ENCODE data around the gene ARV1. TPM values are rescaled to one million over a fixed set of nuclear protein-coding genes. Genes with fewer than 3 reads are reported as not detected.

Gene ARV1
- total RNA-seq, 1 donor from 2014 or later = 8.3 TPM

DNA sequence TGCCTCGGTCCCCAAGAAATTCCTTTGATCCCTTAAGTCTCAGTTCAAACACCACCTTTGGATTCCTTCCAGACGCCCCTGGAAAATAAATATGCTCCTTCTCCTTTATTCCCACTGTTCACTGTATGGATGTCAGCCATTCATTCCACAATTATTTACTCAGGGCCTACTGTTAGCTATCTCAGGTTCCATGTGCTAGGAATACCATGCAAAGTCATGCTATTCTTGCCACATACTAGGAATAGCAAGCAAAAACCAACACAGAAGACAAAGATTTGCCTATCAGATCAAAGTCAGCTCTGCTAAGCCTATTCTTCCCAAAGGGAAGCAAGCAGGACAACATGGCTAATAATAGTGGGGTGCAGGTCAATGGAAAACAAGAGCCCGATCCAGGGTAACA, 30.0 kb upstream of the ARV1 start:
- TF ChIP-seq, protein P1, sequence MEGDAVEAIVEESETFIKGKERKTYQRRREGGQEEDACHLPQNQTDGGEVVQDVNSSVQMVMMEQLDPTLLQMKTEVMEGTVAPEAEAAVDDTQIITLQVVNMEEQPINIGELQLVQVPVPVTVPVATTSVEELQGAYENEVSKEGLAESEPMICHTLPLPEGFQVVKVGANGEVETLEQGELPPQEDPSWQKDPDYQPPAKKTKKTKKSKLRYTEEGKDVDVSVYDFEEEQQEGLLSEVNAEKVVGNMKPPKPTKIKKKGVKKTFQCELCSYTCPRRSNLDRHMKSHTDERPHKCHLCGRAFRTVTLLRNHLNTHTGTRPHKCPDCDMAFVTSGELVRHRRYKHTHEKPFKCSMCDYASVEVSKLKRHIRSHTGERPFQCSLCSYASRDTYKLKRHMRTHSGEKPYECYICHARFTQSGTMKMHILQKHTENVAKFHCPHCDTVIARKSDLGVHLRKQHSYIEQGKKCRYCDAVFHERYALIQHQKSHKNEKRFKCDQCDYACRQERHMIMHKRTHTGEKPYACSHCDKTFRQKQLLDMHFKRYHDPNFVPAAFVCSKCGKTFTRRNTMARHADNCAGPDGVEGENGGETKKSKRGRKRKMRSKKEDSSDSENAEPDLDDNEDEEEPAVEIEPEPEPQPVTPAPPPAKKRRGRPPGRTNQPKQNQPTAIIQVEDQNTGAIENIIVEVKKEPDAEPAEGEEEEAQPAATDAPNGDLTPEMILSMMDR (IDR thresholded peaks at IDR 0.05; ENCODE audit: unreplicated experiment) = no peak

DNA sequence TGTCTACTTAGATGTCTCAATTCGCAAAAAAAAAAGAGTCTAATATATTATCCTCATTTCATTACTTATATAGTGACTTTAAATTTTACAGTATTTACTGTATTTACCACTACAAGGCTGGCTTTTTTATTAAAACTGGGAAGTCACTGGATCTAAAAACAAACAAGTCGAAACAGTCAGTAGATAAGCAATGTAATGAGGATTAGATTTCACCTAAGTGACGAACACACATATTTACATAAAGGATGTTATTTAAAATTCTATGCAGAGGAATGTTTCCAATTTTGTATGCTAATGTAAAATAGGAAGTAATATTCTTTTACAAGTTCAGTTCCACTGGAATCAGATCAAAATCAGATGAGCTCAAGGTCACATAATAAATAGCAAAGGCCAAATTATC, 28.5 kb upstream of the ARV1 start:
- Mint-ChIP-seq H3K36me3 (ENCODE audit: low read depth, unreplicated experiment) (peaks cover 4% of the 10 kb centered on the region), H3K9me3 (ENCODE audit: unreplicated experiment) (no peaks in the 10 kb centered on the region)

More for the DNA sequence above, 30.0 kb upstream of the ARV1 start:
- no peaks in the 10 kb centered on the region for H3K27me3 Mint-ChIP-seq (ENCODE audit: unreplicated experiment)
- H3K36me3 Mint-ChIP-seq (ENCODE audit: low read depth, unreplicated experiment) = peaks cover 10% of the 10 kb centered on the region
- no peak for DNase-seq (ENCODE audit: low spot score)
- no peak overlapping the region for H3K27ac Mint-ChIP-seq (ENCODE audit: unreplicated experiment)
- H3K9me3 Mint-ChIP-seq (ENCODE audit: unreplicated experiment) = no peaks in the 10 kb centered on the region
- H3K4me3 Mint-ChIP-seq (ENCODE audit: unreplicated experiment) = no peak overlapping the region
- H3K4me1 Mint-ChIP-seq (ENCODE audit: unreplicated experiment) = no peaks in the 10 kb centered on the region

DNA sequence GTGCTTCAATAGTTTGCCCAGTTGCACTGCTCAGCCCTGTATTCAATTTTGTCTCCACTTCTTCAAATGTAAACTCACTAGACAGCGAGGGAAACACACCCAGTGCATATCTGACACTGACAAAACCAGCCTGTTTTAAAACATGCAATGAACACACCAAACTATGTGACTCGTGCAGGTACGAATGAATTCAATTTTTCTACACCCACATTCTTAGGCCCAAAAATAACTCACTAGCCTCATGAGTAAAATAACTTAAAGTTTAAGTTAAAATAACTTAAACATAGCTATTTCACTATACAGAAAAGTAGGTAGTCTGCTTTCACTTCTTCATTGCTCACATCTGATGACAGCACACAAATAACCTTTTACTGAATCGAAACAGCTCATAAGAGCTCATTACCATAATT, 21.3 kb upstream of the ARV1 start:
- Mint-ChIP-seq H3K9me3 (ENCODE audit: unreplicated experiment) (no peaks in the 10 kb centered on the region), H3K27ac (ENCODE audit: unreplicated experiment) (no peak overlapping the region), H3K4me3 (ENCODE audit: unreplicated experiment) (no peak overlapping the region), H3K4me1 (ENCODE audit: unreplicated experiment) (no peaks in the 10 kb centered on the region), H3K27me3 (ENCODE audit: unreplicated experiment) (peaks cover 3% of the 10 kb centered on the region), H3K36me3 (ENCODE audit: low read depth, unreplicated experiment) (peaks cover 12% of the 10 kb centered on the region)
- TF ChIP-seq, protein P1 (IDR thresholded peaks at IDR 0.05; ENCODE audit: unreplicated experiment) = no peak
- DNase-seq (ENCODE audit: low spot score) = no peak

More for the DNA sequence above, 28.5 kb upstream of the ARV1 start:
- H3K4me3 Mint-ChIP-seq (ENCODE audit: unreplicated experiment) = no peak overlapping the region
- no peaks in the 10 kb centered on the region for H3K4me1 Mint-ChIP-seq (ENCODE audit: unreplicated experiment)
- no peak overlapping the region for H3K27ac Mint-ChIP-seq (ENCODE audit: unreplicated experiment)
- H3K27me3 Mint-ChIP-seq (ENCODE audit: unreplicated experiment) = no peaks in the 10 kb centered on the region
- DNase-seq (ENCODE audit: low spot score) = no peak
- TF ChIP-seq, protein P1 (IDR thresholded peaks at IDR 0.05; ENCODE audit: unreplicated experiment) = no peak

DNA sequence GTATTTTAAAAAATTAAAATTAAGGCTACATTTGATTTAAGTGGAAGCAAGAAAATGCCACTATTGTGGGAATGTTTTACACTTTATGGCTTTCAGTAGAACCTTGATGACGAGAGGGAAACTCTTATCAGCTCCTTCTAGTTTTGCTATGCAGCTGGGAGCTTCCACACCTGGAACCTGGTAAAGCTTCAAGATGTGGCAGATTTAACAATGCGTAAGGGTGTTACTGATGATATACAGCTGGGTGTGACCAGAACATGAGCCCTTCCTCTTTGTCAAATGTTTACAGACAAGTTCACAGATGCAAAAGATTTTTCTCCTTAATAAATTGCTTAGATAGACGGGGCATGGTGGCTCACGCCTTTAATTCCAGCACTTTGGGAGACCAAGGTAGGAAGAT, 20.5 kb upstream of the ARV1 start:
- Mint-ChIP-seq H3K27me3 (ENCODE audit: unreplicated experiment) (peaks cover 3% of the 10 kb centered on the region), H3K9me3 (ENCODE audit: unreplicated experiment) (no peaks in the 10 kb centered on the region), H3K4me1 (ENCODE audit: unreplicated experiment) (no peaks in the 10 kb centered on the region), H3K27ac (ENCODE audit: unreplicated experiment) (no peak overlapping the region), H3K4me3 (ENCODE audit: unreplicated experiment) (no peak overlapping the region), H3K36me3 (ENCODE audit: low read depth, unreplicated experiment) (peaks cover 12% of the 10 kb centered on the region)
- DNase-seq (ENCODE audit: low spot score) = no peak
- TF ChIP-seq, protein P1 (IDR thresholded peaks at IDR 0.05; ENCODE audit: unreplicated experiment) = no peak

DNA sequence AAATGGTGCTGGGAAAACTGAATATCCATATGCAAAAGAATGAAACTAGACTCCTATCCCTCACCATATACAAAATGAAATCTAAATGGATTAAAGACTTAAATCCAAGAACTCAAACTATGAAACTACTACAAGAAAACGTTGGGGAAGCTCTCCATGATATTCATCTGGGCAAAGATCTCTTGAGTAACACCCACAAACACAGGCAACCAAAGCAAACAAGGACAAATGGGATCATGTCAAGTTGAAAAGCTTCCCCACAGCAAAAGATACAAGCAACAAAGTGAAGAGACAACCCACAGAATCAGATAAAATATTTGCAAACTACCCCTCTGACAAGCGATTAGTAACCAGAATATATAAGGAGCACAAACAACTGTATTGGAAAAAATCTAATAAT, 14.0 kb upstream of the ARV1 start:
- Mint-ChIP-seq H3K4me1 (ENCODE audit: unreplicated experiment) (no peaks in the 10 kb centered on the region), H3K27ac (ENCODE audit: unreplicated experiment) (no peak overlapping the region), H3K36me3 (ENCODE audit: low read depth, unreplicated experiment) (no peaks in the 10 kb centered on the region), H3K4me3 (ENCODE audit: unreplicated experiment) (no peak overlapping the region), H3K9me3 (ENCODE audit: unreplicated experiment) (no peaks in the 10 kb centered on the region), H3K27me3 (ENCODE audit: unreplicated experiment) (no peaks in the 10 kb centered on the region)
- DNase-seq (ENCODE audit: low spot score) = no peak
- TF ChIP-seq, protein P1 (IDR thresholded peaks at IDR 0.05; ENCODE audit: unreplicated experiment) = no peak
